Sigmoid colon (tissue), 4 donors: ENCODE data around the gene MARF1.

Experiments used
- EP300 ChIP-seq, 4 donors: sonication (generic); formaldehyde crosslinking; IDR thresholded peaks; one replicate each; pipeline ENCODE4 v1.6.1; 2017; ENCODE audit warnings: antibody characterized with exemption in 4 of 4
- POLR2A ChIP-seq, 2 donors: fragments of 450-650 bp; IDR thresholded peaks; one replicate each; pipeline ENCODE4 v1.6.1; 2016; ENCODE audit warnings: antibody characterized with exemption in 2 of 2, mild to moderate bottlenecking in 2 of 2, moderate library complexity in 2 of 2
- POLR2AphosphoS5 ChIP-seq, 4 donors: sonication (generic); formaldehyde crosslinking; IDR thresholded peaks; one replicate each; pipeline ENCODE4 v1.6.1; 2017; ENCODE audit warnings: antibody characterized with exemption in 4 of 4
- TF ChIP-seq, protein P1 (sequence below), 4 experiments: fragments of 450-650 bp in 3 of 4; fragments of 200-600 bp in 1 of 4; IDR thresholded peaks; one replicate each; pipeline ENCODE4 v1.5.1; 2016 to 2019; ENCODE audit warnings: antibody characterized with exemption in 4 of 4, mild to moderate bottlenecking in 3 of 4, moderate library complexity in 2 of 4

DNA sequence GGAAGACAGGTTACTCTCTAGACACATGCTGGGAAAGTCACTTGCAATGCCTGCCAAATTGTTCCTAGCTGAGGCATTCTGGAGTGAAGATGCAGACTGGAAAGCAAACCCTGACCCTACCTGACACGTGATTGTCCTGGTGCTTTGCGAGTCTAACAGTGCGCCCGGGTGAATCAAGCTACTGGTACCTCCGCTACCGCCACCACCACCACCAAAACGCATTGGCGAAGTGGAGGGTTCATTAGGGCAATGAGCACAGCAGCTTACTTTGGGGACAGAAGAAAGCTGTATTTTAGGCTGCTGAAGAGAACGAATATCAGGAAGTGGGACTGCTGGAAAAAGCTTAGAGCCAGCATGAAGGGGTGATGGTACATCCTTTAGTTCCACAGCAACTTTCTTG is 7.0 kb downstream of the MARF1 start:
- TF ChIP-seq, protein P1, sequence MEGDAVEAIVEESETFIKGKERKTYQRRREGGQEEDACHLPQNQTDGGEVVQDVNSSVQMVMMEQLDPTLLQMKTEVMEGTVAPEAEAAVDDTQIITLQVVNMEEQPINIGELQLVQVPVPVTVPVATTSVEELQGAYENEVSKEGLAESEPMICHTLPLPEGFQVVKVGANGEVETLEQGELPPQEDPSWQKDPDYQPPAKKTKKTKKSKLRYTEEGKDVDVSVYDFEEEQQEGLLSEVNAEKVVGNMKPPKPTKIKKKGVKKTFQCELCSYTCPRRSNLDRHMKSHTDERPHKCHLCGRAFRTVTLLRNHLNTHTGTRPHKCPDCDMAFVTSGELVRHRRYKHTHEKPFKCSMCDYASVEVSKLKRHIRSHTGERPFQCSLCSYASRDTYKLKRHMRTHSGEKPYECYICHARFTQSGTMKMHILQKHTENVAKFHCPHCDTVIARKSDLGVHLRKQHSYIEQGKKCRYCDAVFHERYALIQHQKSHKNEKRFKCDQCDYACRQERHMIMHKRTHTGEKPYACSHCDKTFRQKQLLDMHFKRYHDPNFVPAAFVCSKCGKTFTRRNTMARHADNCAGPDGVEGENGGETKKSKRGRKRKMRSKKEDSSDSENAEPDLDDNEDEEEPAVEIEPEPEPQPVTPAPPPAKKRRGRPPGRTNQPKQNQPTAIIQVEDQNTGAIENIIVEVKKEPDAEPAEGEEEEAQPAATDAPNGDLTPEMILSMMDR (IDR thresholded peaks at IDR 0.05): no peak
- TF ChIP-seq POLR2AphosphoS5 (IDR thresholded peaks at IDR 0.05) (no peak), POLR2A (IDR thresholded peaks at IDR 0.05) (no peak), EP300 (IDR thresholded peaks at IDR 0.05) (no peak)
